Sigmoid colon (tissue), 7 donors: ENCODE measurements around the gene MPZL1. TPM values are rescaled to one million over a fixed set of nuclear protein-coding genes. Genes with fewer than 3 reads are reported as not detected.

Source experiments
- DNase-seq: peaks from one replicate; pipeline ENCODE4 v3.0.0-alpha.2; 2019
- H3K27ac ChIP-seq, 4 donors: fragments of 200-600 bp; sonication (generic); one replicate each; pipeline ENCODE4 v1.5.1; 2016 to 2019; ENCODE audit warnings: mild to moderate bottlenecking in 1 of 4
- H3K27me3 ChIP-seq, 3 donors: fragments of 200-600 bp; sonication (generic); one replicate each; pipeline ENCODE4 v1.5.1; 2019; ENCODE audit warnings: mild to moderate bottlenecking in 1 of 3
- H3K36me3 ChIP-seq, 4 donors: fragments of 200-600 bp; sonication (generic); one replicate each; pipeline ENCODE4 v1.5.1; 2016 to 2019
- H3K4me1 ChIP-seq, 4 donors: fragments of 200-600 bp; sonication (generic); one replicate each; pipeline ENCODE4 v1.5.1; 2017 to 2019
- H3K4me3 ChIP-seq, 4 donors: fragments of 200-600 bp; sonication (generic); one replicate each; pipeline ENCODE4 v1.5.1; 2017 to 2019; ENCODE audit warnings: mild to moderate bottlenecking in 2 of 4, moderate library complexity in 1 of 4
- H3K9me3 ChIP-seq, 4 donors: fragments of 200-600 bp in 3 of 4; sonication (generic) in 3 of 4; one replicate each; pipeline versions ENCODE4 v1.5.1 to v1.6.1; 2013 to 2019
- EP300 ChIP-seq, 4 donors: sonication (generic); formaldehyde crosslinking; IDR thresholded peaks; one replicate each; pipeline ENCODE4 v1.6.1; 2017; ENCODE audit warnings: antibody characterized with exemption in 4 of 4
- POLR2A ChIP-seq, 2 donors: fragments of 450-650 bp; IDR thresholded peaks; one replicate each; pipeline ENCODE4 v1.6.1; 2016; ENCODE audit warnings: antibody characterized with exemption in 2 of 2, mild to moderate bottlenecking in 2 of 2, moderate library complexity in 2 of 2
- POLR2AphosphoS5 ChIP-seq, 4 donors: sonication (generic); formaldehyde crosslinking; IDR thresholded peaks; one replicate each; pipeline ENCODE4 v1.6.1; 2017; ENCODE audit warnings: antibody characterized with exemption in 4 of 4
- WGBS, 2 donors: extraction: QIAGEN DNeasy Blood & Tissue Kit; methylation state at CpG; one replicate each; pipeline ENCODE4 v1.1.7; 2013; 5-methylcytosine and 5-hydroxymethylcytosine counted together
- intact Hi-C: fragments of 100-400 bp; cut with DNase I; formaldehyde crosslinking; loops from one replicate; pipeline ENCODE4 v1.15.1; 2023
- polyA plus RNA-seq, 3 donors: library from polyadenylated mRNA; stranded (reverse); fragments of 200-250 nt; gene quantifications; one replicate each; pipeline ENCODE4 v1.2.3, GENCODE V29; 2013
- total RNA-seq, 4 donors: library from RNA; depleted of rRNA; stranded (reverse); fragments of >200 nt; gene quantifications; one replicate each; pipeline ENCODE4 v1.1.0, GENCODE V29; 2016
- TF ChIP-seq, protein P1 (sequence below), 4 experiments: fragments of 450-650 bp in 3 of 4; fragments of 200-600 bp in 1 of 4; IDR thresholded peaks; one replicate each; pipeline ENCODE4 v1.5.1; 2016 to 2019; ENCODE audit warnings: antibody characterized with exemption in 4 of 4, mild to moderate bottlenecking in 3 of 4, moderate library complexity in 2 of 4
- donor health status: healthy with polysubstance abuse.
- donor health status: Bipolar disorder and iron deficiency.
- donor health status: healthy.

MPZL1 gene
- total and polyA plus RNA-seq, 7 donors, result 8.8 to 69.5 (median 52.4) TPM

DNA sequence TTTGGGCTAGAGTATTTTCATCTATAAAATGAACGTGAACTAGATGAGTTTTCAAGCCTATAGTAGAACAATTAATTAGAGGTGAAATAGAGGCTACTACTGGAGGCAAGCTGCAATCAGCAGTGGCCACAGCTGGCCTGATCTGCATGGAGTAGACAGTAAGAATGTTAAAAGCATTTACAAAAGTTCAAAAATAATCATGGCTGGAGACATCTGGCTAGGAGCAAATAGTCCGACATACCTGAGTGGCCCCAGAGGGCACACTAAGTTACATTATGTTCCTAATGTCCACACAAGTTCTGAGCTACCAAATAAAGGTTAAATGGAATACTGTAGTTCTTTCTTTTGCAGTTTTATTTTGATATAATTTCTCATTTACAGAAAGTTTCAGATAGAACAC lies 28.0 kb downstream of the MPZL1 start:
- intact Hi-C loops, result no loop called here
- no peaks in the 10 kb centered on the region for H3K9me3 ChIP-seq
- peaks cover 0 to 45% (median 18%) of the 10 kb centered on the region in 4 donors for H3K4me1 ChIP-seq
- DNase-seq, result no peak
- H3K4me3 ChIP-seq, result no peak overlapping the region
- WGBS, 2 donors, result 76 to 77% methylated on average over 2 of the region's 2 CpGs
- H3K27me3 ChIP-seq, result no peaks in the 10 kb centered on the region
- TF ChIP-seq EP300 (IDR thresholded peaks at IDR 0.05) (no peak), POLR2A (IDR thresholded peaks at IDR 0.05) (no peak)
- no peak overlapping the region for H3K27ac ChIP-seq
- no peaks in the 10 kb centered on the region for H3K36me3 ChIP-seq

GRCh38 chr1:167750641-167751040 lies 28.9 kb downstream of the MPZL1 start:
- intact Hi-C loops, result no loop called here
- no peaks in the 10 kb centered on the region for H3K36me3 ChIP-seq
- no peak for DNase-seq
- no peak overlapping the region for H3K4me3 ChIP-seq
- peaks cover 0 to 38% (median 16%) of the 10 kb centered on the region in 4 donors for H3K4me1 ChIP-seq
- no peaks in the 10 kb centered on the region for H3K9me3 ChIP-seq
- no peak for TF ChIP-seq POLR2A (IDR thresholded peaks at IDR 0.05)
- no peak for TF ChIP-seq POLR2AphosphoS5 (IDR thresholded peaks at IDR 0.05)
- TF ChIP-seq, protein P1, sequence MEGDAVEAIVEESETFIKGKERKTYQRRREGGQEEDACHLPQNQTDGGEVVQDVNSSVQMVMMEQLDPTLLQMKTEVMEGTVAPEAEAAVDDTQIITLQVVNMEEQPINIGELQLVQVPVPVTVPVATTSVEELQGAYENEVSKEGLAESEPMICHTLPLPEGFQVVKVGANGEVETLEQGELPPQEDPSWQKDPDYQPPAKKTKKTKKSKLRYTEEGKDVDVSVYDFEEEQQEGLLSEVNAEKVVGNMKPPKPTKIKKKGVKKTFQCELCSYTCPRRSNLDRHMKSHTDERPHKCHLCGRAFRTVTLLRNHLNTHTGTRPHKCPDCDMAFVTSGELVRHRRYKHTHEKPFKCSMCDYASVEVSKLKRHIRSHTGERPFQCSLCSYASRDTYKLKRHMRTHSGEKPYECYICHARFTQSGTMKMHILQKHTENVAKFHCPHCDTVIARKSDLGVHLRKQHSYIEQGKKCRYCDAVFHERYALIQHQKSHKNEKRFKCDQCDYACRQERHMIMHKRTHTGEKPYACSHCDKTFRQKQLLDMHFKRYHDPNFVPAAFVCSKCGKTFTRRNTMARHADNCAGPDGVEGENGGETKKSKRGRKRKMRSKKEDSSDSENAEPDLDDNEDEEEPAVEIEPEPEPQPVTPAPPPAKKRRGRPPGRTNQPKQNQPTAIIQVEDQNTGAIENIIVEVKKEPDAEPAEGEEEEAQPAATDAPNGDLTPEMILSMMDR (IDR thresholded peaks at IDR 0.05), result no peak
- TF ChIP-seq EP300 (IDR thresholded peaks at IDR 0.05), result no peak
- 70 to 91% methylated on average over 2 of the region's 2 CpGs for WGBS, 2 donors
- no peaks in the 10 kb centered on the region for H3K27me3 ChIP-seq
- H3K27ac ChIP-seq, result no peak overlapping the region

GRCh38 chr1:167751676-167752075 lies 29.9 kb downstream of the MPZL1 start:
- Histone ChIP-seq H3K36me3 (no peaks in the 10 kb centered on the region), H3K4me1 (peaks cover 0 to 37% (median 18%) of the 10 kb centered on the region in 4 donors), H3K9me3 (no peaks in the 10 kb centered on the region), H3K27ac (peak overlapping the region in 1 of 4 donors; percentile 27), H3K4me3 (no peak overlapping the region), H3K27me3 (no peaks in the 10 kb centered on the region)
- WGBS, 2 donors, result 85 to 100% methylated on average over 1 of the region's 1 CpG
- intact Hi-C loops, result no loop called here
- TF ChIP-seq, protein P1 (IDR thresholded peaks at IDR 0.05), result no peak
- TF ChIP-seq EP300 (IDR thresholded peaks at IDR 0.05), result no peak
- no peak for TF ChIP-seq POLR2AphosphoS5 (IDR thresholded peaks at IDR 0.05)
- TF ChIP-seq POLR2A (IDR thresholded peaks at IDR 0.05), result no peak
- DNase-seq, result no peak

GRCh38 chr1:167752219-167752985 lies 30.6 kb downstream of the MPZL1 start:
- Histone ChIP-seq H3K4me3 (no peak overlapping the region), H3K27ac (peak overlapping the region in 1 of 4 donors; percentile 27), H3K4me1 (peaks cover 0 to 42% (median 25%) of the 10 kb centered on the region in 4 donors), H3K36me3 (no peaks in the 10 kb centered on the region), H3K27me3 (no peaks in the 10 kb centered on the region), H3K9me3 (no peaks in the 10 kb centered on the region)
- TF ChIP-seq POLR2AphosphoS5 (IDR thresholded peaks at IDR 0.05) (no peak), POLR2A (IDR thresholded peaks at IDR 0.05) (no peak), EP300 (IDR thresholded peaks at IDR 0.05) (no peak)
- TF ChIP-seq, protein P1 (IDR thresholded peaks at IDR 0.05), result no peak
- intact Hi-C loops, result no loop called here
- no peak for DNase-seq

- TF ChIP-seq, protein P1 (IDR thresholded peaks at IDR 0.05), result no peak
- TF ChIP-seq POLR2A (IDR thresholded peaks at IDR 0.05) (no peak), EP300 (IDR thresholded peaks at IDR 0.05) (no peak), POLR2AphosphoS5 (IDR thresholded peaks at IDR 0.05) (no peak)
- no peak overlapping the region for H3K27ac ChIP-seq
- 59 to 73% methylated on average over 3 of the region's 3 CpGs for WGBS, 2 donors
- H3K27me3 ChIP-seq, result no peaks in the 10 kb centered on the region
- intact Hi-C loops, result no loop called here
- no peaks in the 10 kb centered on the region for H3K9me3 ChIP-seq
- H3K36me3 ChIP-seq, result no peaks in the 10 kb centered on the region
- H3K4me1 ChIP-seq, result peaks cover 0 to 27% (median 24%) of the 10 kb centered on the region in 4 donors
- no peak for DNase-seq
- no peak overlapping the region for H3K4me3 ChIP-seq
Observed at GRCh38 chr1:167755654-167756053, 33.9 kb downstream of the MPZL1 start.
